Neural progenitor cell (in vitro differentiated cells): ENCODE measurements around the gene ITM2B. TPM values are rescaled to one million over a fixed set of nuclear protein-coding genes. Genes with fewer than 3 reads are reported as not detected.
A peak's percentile ranks its signal among the peaks of the same experiment; 100 is the strongest.

Source experiments
- DNase-seq: peaks from one replicate; pipeline ENCODE4 v3.0.0-alpha.2; 2016; ENCODE audit warnings: low spot score
- H2AFZ ChIP-seq: fragments of 200-600 bp; sonication (generic); replicated peaks from 2 replicates; pipeline ENCODE4 v1.6.1; 2016; ENCODE audit warnings: antibody characterized with exemption
- H3F3A ChIP-seq: fragments of 200-600 bp; sonication (generic); 2 replicates; pipeline ENCODE4 v1.6.1; 2016; ENCODE audit warnings: antibody characterized with exemption, low read depth
- H3K27ac ChIP-seq: fragments of 200-600 bp; sonication (generic); 2 replicates; pipeline ENCODE4 v1.5.1; 2016; ENCODE audit warnings: mild to moderate bottlenecking
- H3K27me3 ChIP-seq: fragments of 200-600 bp; sonication (generic); 2 replicates; pipeline ENCODE4 v1.6.1; 2016; ENCODE audit warnings: mild to moderate bottlenecking, moderate library complexity
- H3K36me3 ChIP-seq: fragments of 200-600 bp; sonication (generic); 2 replicates; pipeline ENCODE4 v1.5.1; 2016
- H3K4me1 ChIP-seq: fragments of 200-600 bp; sonication (generic); 2 replicates; pipeline ENCODE4 v1.6.1; 2016; ENCODE audit warnings: mixed run types
- H3K4me2 ChIP-seq: fragments of 200-600 bp; sonication (generic); 2 replicates; pipeline ENCODE4 v1.6.1; 2016
- H3K4me3 ChIP-seq: fragments of 200-600 bp; sonication (generic); 2 replicates; pipeline ENCODE4 v1.5.1; 2016
- H3K79me2 ChIP-seq: fragments of 200-600 bp; sonication (generic); 2 replicates; pipeline ENCODE4 v1.6.1; 2016; ENCODE audit warnings: low read depth
- H3K9ac ChIP-seq: fragments of 200-600 bp; sonication (generic); 2 replicates; pipeline ENCODE4 v1.6.1; 2016
- H3K9me3 ChIP-seq: fragments of 200-600 bp; sonication (generic); 2 replicates; pipeline ENCODE4 v1.5.1; 2016; ENCODE audit warnings: low read depth
- H4K20me1 ChIP-seq: fragments of 200-600 bp; sonication (generic); 2 replicates; pipeline ENCODE4 v1.6.1; 2016; ENCODE audit warnings: low read depth
- H3K27ac Mint-ChIP-seq: 3 replicates; pipeline ENCODE4 v1.8.0; 2021; ENCODE audit warnings: mixed read lengths
- H3K27me3 Mint-ChIP-seq: 2 replicates; pipeline ENCODE4 v1.8.0; 2022; ENCODE audit warnings: low read depth, mild to moderate bottlenecking, inconsistent platforms, moderate library complexity, mixed read lengths; ENCODE audit not compliant: insufficient read depth
- H3K36me3 Mint-ChIP-seq: 3 replicates; pipeline ENCODE4 v1.8.0; 2021; ENCODE audit warnings: mixed read lengths
- H3K4me1 Mint-ChIP-seq: 3 replicates; pipeline ENCODE4 v1.8.0; 2021; ENCODE audit warnings: mixed read lengths
- H3K4me3 Mint-ChIP-seq: 3 replicates; pipeline ENCODE4 v1.8.0; 2021; ENCODE audit warnings: mild to moderate bottlenecking, moderate library complexity, mixed read lengths
- H3K9me3 Mint-ChIP-seq: 3 replicates; pipeline ENCODE4 v1.8.0; 2020; ENCODE audit warnings: mixed read lengths
- CTCF ChIP-seq: fragments of 200-600 bp; sonication (generic); IDR thresholded peaks from 2 replicates; pipeline ENCODE4 v1.5.1; 2017; ENCODE audit warnings: antibody characterized with exemption, mild to moderate bottlenecking
- EZH2 ChIP-seq: fragments of 200-600 bp; sonication (generic); IDR thresholded peaks from 2 replicates; pipeline ENCODE4 v1.6.1; 2017; ENCODE audit warnings: antibody characterized with exemption, mild to moderate bottlenecking, moderate library complexity
- EZH2phosphoT487 ChIP-seq: fragments of 200-600 bp; sonication (generic); IDR thresholded peaks from 2 replicates; pipeline ENCODE4 v1.6.1; 2017; ENCODE audit warnings: antibody characterized with exemption
- total RNA-seq: library from RNA; depleted of rRNA; stranded (reverse); fragments of >200 nt; gene quantifications from 2 replicates; pipeline ENCODE4 v1.2.3, GENCODE V29; 2015; ENCODE audit warnings: low replicate concordance

Gene ITM2B
- total RNA-seq, 1 donor from 2014 or later, result 172 TPM

GRCh38 chr13:48266150-48266549 lies 33.1 kb downstream of the ITM2B start:
- no peaks in the 10 kb centered on the region for H3K9me3 ChIP-seq
- H3K27me3 Mint-ChIP-seq, result no peaks in the 10 kb centered on the region
- H3K4me2 ChIP-seq, result no peak overlapping the region
- peaks cover 23% of the 10 kb centered on the region for H3K36me3 Mint-ChIP-seq
- no peak for DNase-seq
- H3K4me3 ChIP-seq, result no peak overlapping the region
- no peak overlapping the region for H3K9ac ChIP-seq
- no peak overlapping the region for H2AFZ ChIP-seq
- no peak for TF ChIP-seq EZH2phosphoT487
- TF ChIP-seq EZH2, result no peak
- H4K20me1 ChIP-seq, result no peaks in the 10 kb centered on the region
- peaks cover 9% of the 10 kb centered on the region for H3K36me3 ChIP-seq
- peaks cover 15% of the 10 kb centered on the region for H3K4me1 Mint-ChIP-seq
- H3K9me3 Mint-ChIP-seq, result no peaks in the 10 kb centered on the region
- no peak overlapping the region for H3K27ac Mint-ChIP-seq
- H3F3A ChIP-seq, result no peaks in the 10 kb centered on the region
- H3K27me3 ChIP-seq, result no peaks in the 10 kb centered on the region
- H3K4me3 Mint-ChIP-seq, result no peak overlapping the region
- H3K79me2 ChIP-seq, result no peaks in the 10 kb centered on the region
- H3K27ac ChIP-seq, result no peak overlapping the region
- no peaks in the 10 kb centered on the region for H3K4me1 ChIP-seq

GRCh38 chr13:48266701-48267639 lies 34.0 kb downstream of the ITM2B start:
- Mint-ChIP-seq H3K27me3 (no peaks in the 10 kb centered on the region), H3K4me1 (peaks cover 15% of the 10 kb centered on the region), H3K36me3 (peaks cover 21% of the 10 kb centered on the region), H3K27ac (peak overlapping the region; percentile 9), H3K9me3 (no peaks in the 10 kb centered on the region), H3K4me3 (no peak overlapping the region)
- H3K79me2 ChIP-seq, result no peaks in the 10 kb centered on the region
- peaks cover under 1% of the 10 kb centered on the region for H3K36me3 ChIP-seq
- H3K27me3 ChIP-seq, result no peaks in the 10 kb centered on the region
- no peak for TF ChIP-seq EZH2
- no peak for TF ChIP-seq CTCF
- no peak for TF ChIP-seq EZH2phosphoT487
- H3F3A ChIP-seq, result no peaks in the 10 kb centered on the region
- H3K4me3 ChIP-seq, result no peak overlapping the region
- no peaks in the 10 kb centered on the region for H3K4me1 ChIP-seq
- H3K9ac ChIP-seq, result no peak overlapping the region
- DNase-seq, result no peak
- H4K20me1 ChIP-seq, result no peaks in the 10 kb centered on the region
- H3K9me3 ChIP-seq, result no peaks in the 10 kb centered on the region
- no peak overlapping the region for H3K27ac ChIP-seq
- H3K4me2 ChIP-seq, result no peak overlapping the region
- H2AFZ ChIP-seq, result no peak overlapping the region

GRCh38 chr13:48268019-48268418 lies 35.0 kb downstream of the ITM2B start:
- no peaks in the 10 kb centered on the region for H3K27me3 Mint-ChIP-seq
- H3K27ac Mint-ChIP-seq, result no peak overlapping the region
- peaks cover 15% of the 10 kb centered on the region for H3K4me1 Mint-ChIP-seq

More at GRCh38 chr13:48268019-48268418, 35.0 kb downstream of the ITM2B start:
- no peak overlapping the region for H3K27ac ChIP-seq
- no peaks in the 10 kb centered on the region for H3K36me3 ChIP-seq
- no peaks in the 10 kb centered on the region for H3K79me2 ChIP-seq
- no peaks in the 10 kb centered on the region for H3K9me3 Mint-ChIP-seq
- H3K4me3 Mint-ChIP-seq, result no peak overlapping the region
- H3K36me3 Mint-ChIP-seq, result peaks cover 13% of the 10 kb centered on the region
- no peaks in the 10 kb centered on the region for H3K27me3 ChIP-seq
- no peak for DNase-seq
- no peaks in the 10 kb centered on the region for H3K9me3 ChIP-seq
- no peak overlapping the region for H3K9ac ChIP-seq
- no peaks in the 10 kb centered on the region for H3K4me1 ChIP-seq
- H2AFZ ChIP-seq, result no peak overlapping the region
- H3K4me2 ChIP-seq, result no peak overlapping the region
- H3K4me3 ChIP-seq, result no peak overlapping the region
- H3F3A ChIP-seq, result no peaks in the 10 kb centered on the region
- no peaks in the 10 kb centered on the region for H4K20me1 ChIP-seq
- TF ChIP-seq EZH2, result no peak
- TF ChIP-seq EZH2phosphoT487, result no peak
- no peak for TF ChIP-seq CTCF
